NOMO-1 treated with dmso at 0.1 percent for 144 hours (cell line): ENCODE results near the gene ZFYVE19.
"Not testable (repeated sequence)": the region's sequence is repeated elsewhere in the genome, so short reads cannot be mapped to it uniquely, and the experiment has no call there.

Experiments used
- DNase-seq: peaks from one replicate; lab custom pipeline; 2025; ENCODE audit not compliant: unreplicated experiment; lab: John Stamatoyannopoulos, UW

Gene ZFYVE19

DNA sequence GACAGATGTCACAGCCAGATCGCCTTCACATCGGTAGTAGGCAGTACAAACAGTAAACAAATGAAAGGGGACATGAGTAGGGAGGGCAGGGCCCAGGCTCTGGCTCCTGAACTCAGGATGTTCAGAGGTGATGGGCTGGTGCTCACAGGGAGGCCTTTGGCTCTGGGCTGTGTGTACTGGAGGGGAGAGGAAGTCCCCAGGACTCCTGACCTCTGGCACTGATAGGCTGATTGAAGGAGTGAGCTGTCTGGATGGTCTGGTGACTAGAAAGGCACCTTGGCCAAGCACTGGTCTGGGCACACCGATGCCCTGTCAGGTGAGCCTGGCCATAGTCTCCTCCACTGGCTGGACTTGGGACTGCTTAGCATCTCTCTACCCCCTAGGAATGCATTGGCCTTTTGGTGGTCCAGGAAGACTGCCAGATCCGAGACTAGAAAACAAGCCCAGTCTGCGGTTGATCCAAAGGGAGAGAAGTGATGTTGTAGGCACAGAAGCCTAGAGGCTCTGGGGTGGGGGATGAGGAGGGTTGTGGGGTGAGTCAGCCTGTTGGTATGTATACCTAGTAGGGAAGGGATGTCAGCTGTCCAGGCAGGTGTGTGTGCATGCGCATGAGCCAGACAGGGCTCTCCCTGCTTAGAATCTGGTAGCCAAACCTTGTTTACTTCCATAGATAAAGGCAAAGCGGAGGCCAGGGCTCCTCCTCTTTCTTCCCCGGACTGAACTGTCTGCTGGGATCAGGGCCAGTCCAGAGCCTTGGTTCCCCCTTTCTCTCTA lies 38.8 kb downstream of the ZFYVE19 start:
- DNase-seq, result no peak

DNA sequence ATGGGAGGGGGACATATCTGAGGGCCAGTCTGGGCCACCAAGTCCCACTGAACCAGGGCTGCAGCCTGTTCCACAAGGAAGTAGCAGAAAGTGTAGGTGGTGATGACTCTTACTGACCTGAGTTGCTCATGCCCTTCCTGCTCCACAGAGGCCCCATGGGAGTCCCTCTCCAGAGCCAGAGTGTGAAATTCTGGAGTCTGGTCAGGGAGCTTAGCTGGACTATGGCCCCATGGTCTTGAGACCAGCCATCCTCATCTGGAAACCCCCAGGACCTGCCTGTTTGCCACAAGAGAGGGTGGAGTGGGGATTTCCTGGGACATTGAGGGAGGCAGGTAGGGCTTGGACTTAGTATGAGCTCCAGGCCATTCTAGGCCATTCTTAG lies 39.9 kb downstream of the ZFYVE19 start:
- no peak for DNase-seq

DNA sequence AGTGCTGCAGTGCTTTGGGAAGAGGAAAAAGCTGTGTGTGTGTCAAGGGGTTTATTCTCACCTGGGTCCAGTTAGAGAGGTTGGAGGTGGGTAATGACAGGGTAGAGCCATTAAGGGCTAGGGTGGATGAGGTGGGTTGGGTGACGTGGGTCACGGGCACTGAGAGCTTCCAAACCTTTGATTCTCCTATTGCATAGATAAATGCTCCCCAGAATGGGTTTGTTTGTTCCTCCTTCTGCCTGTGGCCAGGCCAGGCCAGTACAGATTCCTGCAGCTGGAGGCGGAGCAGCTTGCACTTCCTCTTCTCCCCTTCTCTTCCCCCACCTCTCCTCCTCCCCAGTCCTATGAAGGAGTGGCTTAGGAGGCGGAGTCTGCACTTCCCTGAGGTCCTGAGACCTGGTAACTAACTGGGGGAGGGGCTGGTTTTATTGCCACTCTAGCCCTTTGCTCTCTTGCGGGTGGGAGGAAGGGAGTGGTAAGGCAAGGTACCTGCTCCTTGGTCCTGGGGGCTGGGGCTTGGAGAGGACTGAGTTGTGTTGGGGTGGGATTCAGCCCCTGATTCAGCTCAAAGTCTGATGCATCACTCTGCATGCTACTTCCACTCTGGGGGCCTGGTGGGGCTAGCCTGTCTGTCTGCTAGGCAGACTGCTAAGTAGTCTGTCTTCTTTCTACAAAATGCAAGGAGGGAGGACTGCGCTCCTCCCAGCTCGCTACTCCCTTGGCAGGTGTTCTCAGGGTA lies 40.5 kb downstream of the ZFYVE19 start:
- DNase-seq, result peak; percentile 96

DNA sequence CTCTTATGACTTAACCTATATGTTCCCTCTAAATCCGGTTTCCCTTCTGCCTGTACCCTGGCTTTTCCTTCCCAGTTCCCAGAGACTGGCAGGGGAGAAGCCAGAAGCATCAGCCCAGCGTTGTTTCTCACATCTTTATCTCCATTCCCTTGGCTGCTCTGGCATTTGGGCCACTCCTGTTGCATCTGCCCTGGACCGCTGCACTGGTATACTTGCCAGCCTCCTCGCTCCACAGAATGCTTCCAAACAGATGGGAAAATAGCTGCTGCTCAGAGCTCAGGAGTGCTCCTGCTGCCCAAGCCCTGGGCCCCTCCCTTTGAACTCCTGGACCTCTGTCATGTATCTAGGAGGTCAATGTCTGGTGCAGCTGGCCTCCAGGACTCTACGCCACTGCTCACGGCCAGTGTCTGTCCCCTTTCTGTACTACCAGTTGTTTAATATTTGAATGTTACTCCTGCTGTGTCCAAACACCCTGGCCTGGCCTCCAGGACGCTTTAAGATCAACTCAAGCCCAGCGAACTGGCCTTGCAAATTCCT lies 43.8 kb downstream of the ZFYVE19 start:
- DNase-seq, result no peak

DNA sequence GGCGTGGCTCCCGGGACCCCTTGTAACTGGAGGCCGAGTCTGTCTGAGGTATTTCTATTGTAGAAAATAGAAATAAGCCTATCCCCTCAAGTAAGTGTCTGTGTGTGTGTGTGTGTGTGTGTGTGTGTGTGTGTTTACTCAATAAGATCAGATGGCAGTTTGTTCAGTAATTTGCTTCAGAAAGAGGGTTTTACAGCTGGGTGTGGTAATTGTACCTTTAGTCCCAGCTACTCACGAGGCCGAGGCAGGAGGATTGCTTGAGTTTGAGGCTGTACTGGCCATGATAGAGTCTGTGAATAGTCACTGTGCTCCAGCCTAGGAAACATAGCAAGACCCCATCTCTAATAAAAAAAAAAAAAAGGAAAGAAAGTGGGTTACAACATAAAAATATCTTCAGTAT lies 45.6 kb downstream of the ZFYVE19 start:
- no peak for DNase-seq

DNA sequence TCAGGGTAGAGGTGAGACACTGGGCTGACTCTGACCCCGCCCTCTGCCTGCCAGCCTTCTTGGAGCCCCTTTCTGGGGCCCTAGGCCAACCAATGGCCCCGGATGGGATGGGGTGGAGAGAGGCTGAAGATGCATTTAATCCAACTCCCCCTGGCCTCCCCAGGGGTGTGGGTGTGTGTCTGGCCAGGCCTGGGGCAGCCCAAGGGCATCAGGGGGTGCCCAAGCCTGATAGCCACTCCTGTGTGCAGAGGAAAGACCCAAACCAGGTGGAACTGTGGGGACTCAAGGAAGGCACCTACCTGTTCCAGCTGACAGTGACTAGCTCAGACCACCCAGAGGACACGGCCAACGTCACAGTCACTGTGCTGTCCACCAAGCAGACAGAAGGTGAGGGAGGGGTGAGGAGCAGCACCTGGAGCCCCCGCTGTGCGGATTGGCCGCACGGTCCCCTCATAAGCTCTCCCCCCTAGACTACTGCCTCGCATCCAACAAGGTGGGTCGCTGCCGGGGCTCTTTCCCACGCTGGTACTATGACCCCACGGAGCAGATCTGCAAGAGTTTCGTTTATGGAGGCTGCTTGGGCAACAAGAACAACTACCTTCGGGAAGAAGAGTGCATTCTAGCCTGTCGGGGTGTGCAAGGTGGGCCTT lies 46.5 kb downstream of the ZFYVE19 start:
- no peak for DNase-seq

DNA sequence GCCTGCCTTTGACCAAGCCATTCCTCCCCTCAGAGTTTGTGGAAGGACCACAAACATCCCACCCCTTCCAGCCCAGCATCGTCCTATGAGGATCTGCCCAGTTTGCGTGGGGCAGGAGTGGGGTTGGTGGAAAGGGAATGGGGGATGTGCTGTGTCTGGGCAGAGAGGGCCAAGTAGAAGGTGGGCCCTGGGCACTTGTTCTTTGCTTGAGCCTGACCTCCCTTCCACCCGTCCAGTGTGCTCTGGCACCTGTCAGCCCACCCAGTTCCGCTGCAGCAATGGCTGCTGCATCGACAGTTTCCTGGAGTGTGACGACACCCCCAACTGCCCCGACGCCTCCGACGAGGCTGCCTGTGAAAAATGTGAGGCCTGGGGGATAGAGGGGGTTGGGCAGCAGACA lies 47.3 kb downstream of the ZFYVE19 start:
- no peak for DNase-seq

DNA sequence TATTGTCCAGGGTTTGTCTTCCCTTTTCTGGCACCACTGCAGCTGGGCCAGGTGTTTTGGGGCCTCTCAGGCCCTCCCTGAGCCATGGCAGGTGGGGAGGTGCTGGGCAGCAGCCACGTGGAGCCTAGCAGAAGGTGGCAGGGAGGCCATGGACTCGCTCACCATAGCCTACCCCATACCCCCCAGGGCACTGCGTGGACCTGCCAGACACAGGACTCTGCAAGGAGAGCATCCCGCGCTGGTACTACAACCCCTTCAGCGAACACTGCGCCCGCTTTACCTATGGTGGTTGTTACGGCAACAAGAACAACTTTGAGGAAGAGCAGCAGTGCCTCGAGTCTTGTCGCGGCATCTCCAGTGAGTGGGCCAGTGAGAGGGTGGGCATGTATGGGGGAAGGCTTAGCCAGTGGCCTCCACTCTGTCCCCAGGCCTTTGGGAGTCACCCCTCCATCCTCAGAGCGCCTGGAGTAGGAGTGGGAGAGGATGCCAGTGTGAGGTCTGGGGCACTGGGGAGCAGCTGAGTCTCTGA lies 48.9 kb downstream of the ZFYVE19 start:
- no peak for DNase-seq

DNA sequence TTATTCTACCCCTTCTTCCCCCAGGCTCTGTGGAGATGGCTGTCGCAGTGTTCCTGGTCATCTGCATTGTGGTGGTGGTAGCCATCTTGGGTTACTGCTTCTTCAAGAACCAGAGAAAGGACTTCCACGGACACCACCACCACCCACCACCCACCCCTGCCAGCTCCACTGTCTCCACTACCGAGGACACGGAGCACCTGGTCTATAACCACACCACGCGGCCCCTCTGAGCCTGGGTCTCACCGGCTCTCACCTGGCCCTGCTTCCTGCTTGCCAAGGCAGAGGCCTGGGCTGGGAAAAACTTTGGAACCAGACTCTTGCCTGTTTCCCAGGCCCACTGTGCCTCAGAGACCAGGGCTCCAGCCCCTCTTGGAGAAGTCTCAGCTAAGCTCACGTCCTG lies 49.9 kb downstream of the ZFYVE19 start:
- no peak for DNase-seq

DNA sequence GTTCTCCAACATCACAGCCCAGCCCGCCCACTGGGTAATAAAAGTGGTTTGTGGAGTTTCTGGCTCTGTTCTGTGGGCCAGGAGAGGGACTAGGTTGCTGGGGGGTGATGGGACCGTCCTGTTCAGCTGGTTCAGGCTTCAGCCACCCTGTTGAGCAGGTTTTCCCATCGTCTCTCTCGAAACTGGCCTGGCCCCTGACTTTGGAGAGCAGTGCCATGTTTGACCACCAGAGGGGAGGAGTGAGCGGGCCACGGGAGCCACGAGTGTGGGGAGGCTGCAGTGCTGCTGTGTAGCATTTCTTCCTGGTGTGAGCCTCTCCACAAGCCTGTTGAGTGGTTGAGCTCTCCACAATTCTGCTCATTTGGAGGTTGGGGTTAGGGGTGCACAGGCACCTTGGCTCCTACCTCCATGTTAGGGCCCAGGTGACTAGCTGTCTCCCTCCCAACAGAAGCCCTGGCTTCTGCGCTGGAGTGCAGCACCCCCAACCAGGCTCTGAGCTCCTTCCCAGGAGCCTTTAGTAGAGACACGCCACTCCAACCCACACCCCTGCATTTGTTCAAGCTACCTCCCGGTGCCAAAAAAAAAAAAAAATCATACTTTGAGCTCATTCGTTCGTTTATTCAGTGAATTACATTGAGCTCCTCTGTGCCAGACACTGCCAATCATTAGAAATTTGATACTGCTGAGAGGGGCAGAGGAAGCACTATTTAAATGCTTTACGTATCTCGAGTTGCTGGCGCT lies 50.9 kb downstream of the ZFYVE19 start:
- peak; percentile 34 for DNase-seq

DNA sequence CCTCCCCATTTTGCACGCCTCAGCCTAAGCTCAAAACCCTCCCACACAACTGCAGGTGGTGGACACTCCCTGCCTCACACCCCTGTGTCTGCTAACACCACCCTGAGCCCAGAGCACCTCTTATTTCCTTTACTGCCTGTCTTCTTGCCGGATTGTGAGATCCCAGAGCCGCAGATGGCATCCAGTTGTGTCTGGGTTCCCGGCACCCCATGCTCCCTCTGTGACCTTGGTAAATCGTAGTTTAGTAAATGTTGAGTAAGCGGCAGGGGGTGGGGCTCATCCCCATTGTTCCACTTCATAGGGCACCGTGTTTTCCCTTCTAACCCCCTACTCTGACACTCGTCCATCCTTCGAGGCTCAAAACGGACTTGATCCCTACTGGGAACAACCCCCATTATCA lies 51.8 kb downstream of the ZFYVE19 start:
- no peak for DNase-seq

DNA sequence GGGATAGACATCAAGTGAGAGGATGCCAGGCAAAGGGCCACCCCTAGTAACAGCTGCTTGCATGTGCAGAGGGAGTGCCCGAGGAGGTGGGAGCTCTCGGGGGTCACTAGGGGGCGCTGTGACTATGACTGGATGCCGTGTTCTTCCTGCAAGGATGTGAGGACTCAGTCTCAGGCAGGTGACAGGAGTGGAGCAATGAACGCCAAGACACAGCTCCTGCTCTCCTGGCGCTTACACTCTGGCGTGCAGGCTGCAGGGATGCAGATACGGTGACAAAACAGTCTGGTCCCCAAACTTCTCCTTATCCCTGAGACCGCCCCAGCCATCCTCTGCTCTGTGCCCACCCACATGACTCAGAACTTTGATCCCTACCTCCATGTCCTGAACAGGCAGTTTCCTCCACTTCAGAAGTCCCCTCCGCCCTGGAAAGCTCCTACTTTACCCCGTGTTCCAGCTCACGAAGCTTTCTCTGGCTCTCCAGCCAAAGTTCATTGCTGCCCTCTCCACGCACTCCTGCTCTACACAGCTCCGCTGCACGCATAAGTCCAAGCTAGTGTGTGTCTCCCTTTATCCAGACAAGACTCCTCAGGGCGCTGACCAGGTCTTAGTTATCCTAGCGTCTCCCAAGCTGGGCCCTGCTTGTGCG lies 52.4 kb downstream of the ZFYVE19 start:
- DNase-seq, result peak; percentile 62

DNA sequence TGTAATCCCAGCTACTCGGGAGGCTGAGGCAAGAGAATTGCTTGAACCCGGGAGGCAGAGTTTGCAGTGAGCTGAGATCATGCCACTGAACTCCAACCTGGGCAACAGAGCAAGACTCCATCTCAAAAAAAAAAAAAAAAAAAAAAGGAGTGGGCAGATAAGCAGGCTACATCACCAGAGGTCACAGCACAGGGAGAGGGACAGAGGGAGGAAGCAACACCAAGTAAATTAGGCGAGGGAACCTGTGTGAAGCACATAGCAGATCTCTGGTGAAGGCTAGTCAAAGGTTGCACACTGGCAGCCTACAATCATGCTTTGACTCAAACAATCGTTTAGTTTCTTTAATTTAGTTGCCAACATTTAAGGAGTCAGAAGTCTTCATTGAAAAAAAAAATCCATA lies 54.3 kb downstream of the ZFYVE19 start:
- DNase-seq, result not testable (repeated sequence)

DNA sequence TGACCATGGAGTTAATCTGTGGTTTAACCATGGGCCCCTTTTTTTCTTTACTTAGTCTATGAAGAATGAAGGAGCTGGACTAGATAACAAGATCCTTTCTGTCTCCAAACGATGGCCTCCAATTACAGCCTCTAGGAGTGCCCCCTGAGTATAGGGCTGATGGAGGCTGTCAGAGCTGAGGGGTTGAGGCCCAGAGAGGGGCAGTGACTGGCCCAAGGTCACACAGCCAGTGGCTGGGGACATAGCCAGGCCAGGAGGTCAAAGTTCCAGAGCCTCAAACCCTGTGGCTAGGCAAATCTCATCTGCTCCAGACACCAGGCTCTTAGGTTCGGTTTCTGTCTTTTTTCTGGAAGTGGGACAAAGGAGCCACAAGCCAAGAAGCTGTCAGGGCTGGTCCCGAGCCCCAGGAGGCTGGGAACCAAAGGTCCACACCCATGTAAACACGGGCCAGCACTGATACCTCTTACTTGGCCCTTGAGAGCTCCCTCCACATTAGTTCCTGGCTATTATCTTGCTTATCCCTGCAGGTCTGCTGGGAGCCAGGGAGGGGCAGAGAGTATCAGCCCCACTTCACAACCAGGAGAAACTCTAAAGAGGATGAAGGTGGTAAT lies 56.9 kb downstream of the ZFYVE19 start:
- no peak for DNase-seq
